Measurements from ENCODE around the gene LMAN2L.

LMAN2L gene

GRCh38 chr2:96747061-96747617 is 7.3 kb upstream of the LMAN2L start:
- no peaks in the 10 kb centered on the region for H3K9me2 ChIP-seq (replicated peaks; ENCODE audit: control insufficient read depth, low read length)
- H3K27me3 ChIP-seq (ENCODE audit: control insufficient read depth, low read length): no peaks in the 10 kb centered on the region; the same call in 1 of the 2 replicates
- H3K4me3 ChIP-seq (ENCODE audit: low read length): no peak overlapping the region
- no peaks in the 10 kb centered on the region for H3K79me2 ChIP-seq (ENCODE audit: control insufficient read depth, low read length)
- no peaks in the 10 kb centered on the region for H3K4me1 ChIP-seq (ENCODE audit: control insufficient read depth, low read length)
- TF ChIP-seq CTCF (IDR thresholded peaks at IDR 0.05; ENCODE audit: low read depth, low read length, poor library complexity, severe bottlenecking) (no peak), EZH2phosphoT487 (IDR thresholded peaks at IDR 0.05; ENCODE audit: borderline replicate concordance, low read length) (no peak)
- H3F3A ChIP-seq (ENCODE audit: control insufficient read depth, insufficient read depth): no peaks in the 10 kb centered on the region
- H3K9me3 ChIP-seq (ENCODE audit: control insufficient read depth, insufficient read depth, low read length): no peaks in the 10 kb centered on the region
- no peak overlapping the region for H3K27ac ChIP-seq (ENCODE audit: low read depth, low read length)
- no peaks in the 10 kb centered on the region for H4K20me1 ChIP-seq (ENCODE audit: control insufficient read depth, insufficient read depth, low read depth, low read length)
- H3K4me2 ChIP-seq (ENCODE audit: low read length): no peak overlapping the region
- no peaks in the 10 kb centered on the region for H3K36me3 ChIP-seq (ENCODE audit: control insufficient read depth, low read length)

- Histone ChIP-seq H3F3A (ENCODE audit: control insufficient read depth, insufficient read depth) (peaks cover 10% of the 10 kb centered on the region), H3K4me3 (ENCODE audit: low read length) (peak overlapping the region; percentile 83), H3K27me3 (ENCODE audit: control insufficient read depth, low read length) (no peaks in the 10 kb centered on the region), H3K9me2 (replicated peaks; ENCODE audit: control insufficient read depth, low read length) (no peaks in the 10 kb centered on the region), H3K4me2 (ENCODE audit: low read length) (peak overlapping the region; percentile 71), H3K27ac (ENCODE audit: low read depth, low read length) (peak overlapping the region; percentile 21; the same call in 1 of the 2 replicates), H3K4me1 (ENCODE audit: control insufficient read depth, low read length) (peaks cover 25% of the 10 kb centered on the region), H3K36me3 (ENCODE audit: control insufficient read depth, low read length) (peaks cover 26% of the 10 kb centered on the region), H4K20me1 (ENCODE audit: control insufficient read depth, insufficient read depth, low read depth, low read length) (no peaks in the 10 kb centered on the region), H3K9me3 (ENCODE audit: control insufficient read depth, insufficient read depth, low read length) (no peaks in the 10 kb centered on the region), H3K79me2 (ENCODE audit: control insufficient read depth, low read length) (peaks cover 28% of the 10 kb centered on the region)
- TF ChIP-seq EZH2phosphoT487 (IDR thresholded peaks at IDR 0.05; ENCODE audit: borderline replicate concordance, low read length) (no peak), CTCF (IDR thresholded peaks at IDR 0.05; ENCODE audit: low read depth, low read length, poor library complexity, severe bottlenecking) (no peak)
Observed at GRCh38 chr2:96739076-96739632, 710 bp downstream of the LMAN2L start.

GRCh38 chr2:96737831-96738230 is 2.0 kb downstream of the LMAN2L start:
- Histone ChIP-seq H3K9me2 (replicated peaks; ENCODE audit: control insufficient read depth, low read length) (no peaks in the 10 kb centered on the region), H3K4me1 (ENCODE audit: control insufficient read depth, low read length) (peaks cover 25% of the 10 kb centered on the region), H3K4me3 (ENCODE audit: low read length) (peak overlapping the region; percentile 20; the same call in 1 of the 2 replicates), H3F3A (ENCODE audit: control insufficient read depth, insufficient read depth) (peaks cover 10% of the 10 kb centered on the region), H4K20me1 (ENCODE audit: control insufficient read depth, insufficient read depth, low read depth, low read length) (no peaks in the 10 kb centered on the region), H3K27me3 (ENCODE audit: control insufficient read depth, low read length) (no peaks in the 10 kb centered on the region), H3K36me3 (ENCODE audit: control insufficient read depth, low read length) (peaks cover 39% of the 10 kb centered on the region), H3K79me2 (ENCODE audit: control insufficient read depth, low read length) (peaks cover 28% of the 10 kb centered on the region), H3K9me3 (ENCODE audit: control insufficient read depth, insufficient read depth, low read length) (no peaks in the 10 kb centered on the region), H3K27ac (ENCODE audit: low read depth, low read length) (no peak overlapping the region), H3K4me2 (ENCODE audit: low read length) (peak overlapping the region; percentile 43)
- TF ChIP-seq CTCF (IDR thresholded peaks at IDR 0.05; ENCODE audit: low read depth, low read length, poor library complexity, severe bottlenecking): no peak
- no peak for TF ChIP-seq EZH2phosphoT487 (IDR thresholded peaks at IDR 0.05; ENCODE audit: borderline replicate concordance, low read length)

All from DOHH2 (cell line).